Stimulated activated CD4-positive, alpha-beta T cell treated with anti-CD3 and anti-CD28 coated beads, Interleukin-1b, Interleukin-23, amount 100 ng/mL, for 24 hours (primary cell): ENCODE measurements around the gene GCNT2.
"Not testable (repeated sequence)": the region's sequence is repeated elsewhere in the genome, so short reads cannot be mapped to it uniquely, and the experiment has no call there.

Experiments used
- DNase-seq, 4 experiments: peaks; one replicate each; pipeline ENCODE4 v3.0.0-alpha.2; 2020; ENCODE audit warnings: low read depth in 4 of 4, low spot score in 1 of 4

The GCNT2 gene

GRCh38 chr6:10600681-10601080 is 79.5 kb downstream of the GCNT2 start:
- not testable (repeated sequence) for DNase-seq

- no peak for DNase-seq
Measured at GRCh38 chr6:10603219-10603618, 82.1 kb downstream of the GCNT2 start.

- no peak for DNase-seq
Measured at GRCh38 chr6:10609038-10609437, 87.9 kb downstream of the GCNT2 start.

- no peak for DNase-seq
Measured at GRCh38 chr6:10610289-10610688, 89.1 kb downstream of the GCNT2 start.

GRCh38 chr6:10612161-10612560 is 91.0 kb downstream of the GCNT2 start:
- no peak for DNase-seq

- no peak for DNase-seq
Measured at GRCh38 chr6:10613077-10613476, 91.9 kb downstream of the GCNT2 start.

- DNase-seq = no peak
Measured at GRCh38 chr6:10613723-10614122, 92.6 kb downstream of the GCNT2 start.

- DNase-seq = no peak
Measured at GRCh38 chr6:10615675-10616074, 94.5 kb downstream of the GCNT2 start.

GRCh38 chr6:10616266-10616665 is 95.1 kb downstream of the GCNT2 start:
- DNase-seq = not testable (repeated sequence)

- DNase-seq = no peak
Measured at GRCh38 chr6:10617008-10617696, 96.0 kb downstream of the GCNT2 start.

- DNase-seq = no peak
Measured at GRCh38 chr6:10618409-10618808, 97.3 kb downstream of the GCNT2 start.

- no peak for DNase-seq
Measured at GRCh38 chr6:10621213-10621612, 100.1 kb downstream of the GCNT2 start.

GRCh38 chr6:10621847-10622246 is 100.7 kb downstream of the GCNT2 start:
- DNase-seq = no peak

GRCh38 chr6:10624836-10625235 is 103.7 kb downstream of the GCNT2 start:
- DNase-seq = no peak

- no peak for DNase-seq
Measured at GRCh38 chr6:10626154-10626741, 105.1 kb downstream of the GCNT2 start.

- no peak for DNase-seq
Measured at GRCh38 chr6:10627800-10628199, 106.6 kb downstream of the GCNT2 start.

- no peak for DNase-seq
Measured at GRCh38 chr6:10630178-10630577, 109.0 kb downstream of the GCNT2 start.

- DNase-seq = no peak
Measured at GRCh38 chr6:10633216-10633615, 112.1 kb downstream of the GCNT2 start.

- no peak for DNase-seq
Measured at GRCh38 chr6:10640412-10640811, 119.3 kb downstream of the GCNT2 start.

- DNase-seq = no peak
Measured at GRCh38 chr6:10641528-10641927, 120.4 kb downstream of the GCNT2 start.

GRCh38 chr6:10643201-10643651 is 122.1 kb downstream of the GCNT2 start:
- no peak for DNase-seq

GRCh38 chr6:10644225-10644624 is 123.1 kb downstream of the GCNT2 start:
- DNase-seq = no peak

GRCh38 chr6:10655508-10656055 is 134.4 kb downstream of the GCNT2 start:
- peak in 1 of 4 experiments; percentile 1 for DNase-seq
